B cell (primary cell): ENCODE data around the gene PAPPA.

Source experiments
- EZH2 ChIP-seq: IDR thresholded peaks from 2 replicates; pipeline ENCODE4 v1.6.1; 2012; ENCODE audit warnings: borderline replicate concordance, low read depth, mild to moderate bottlenecking, moderate library complexity, low read length; ENCODE audit not compliant: insufficient read depth, poor library complexity, severe bottlenecking
- TF ChIP-seq, protein P1 (sequence below): fragments of 200-600 bp; IDR thresholded peaks from one replicate; pipeline ENCODE4 v1.8.0; 2022; ENCODE audit warnings: antibody characterized with exemption, mild to moderate bottlenecking

DNA sequence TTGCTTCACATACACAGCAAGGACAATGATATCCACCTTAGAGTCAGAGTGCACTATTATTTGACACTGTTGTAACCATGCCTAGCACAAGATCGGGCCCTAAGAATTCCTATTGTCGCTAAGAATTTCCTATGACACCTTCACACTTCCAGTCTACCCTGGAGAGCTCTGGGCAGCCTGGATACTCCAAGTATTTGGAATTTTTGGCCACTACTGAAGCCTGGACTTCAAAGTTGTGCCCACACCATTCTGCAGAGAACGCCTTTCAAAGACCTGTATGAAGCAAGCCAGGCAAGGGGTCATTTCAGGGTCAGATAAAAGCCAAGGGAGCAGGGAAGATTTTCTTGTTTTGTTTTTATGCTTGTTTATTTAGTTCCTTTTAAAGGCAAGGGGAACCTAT lies 179.7 kb downstream of the PAPPA start:
- TF ChIP-seq, protein P1, sequence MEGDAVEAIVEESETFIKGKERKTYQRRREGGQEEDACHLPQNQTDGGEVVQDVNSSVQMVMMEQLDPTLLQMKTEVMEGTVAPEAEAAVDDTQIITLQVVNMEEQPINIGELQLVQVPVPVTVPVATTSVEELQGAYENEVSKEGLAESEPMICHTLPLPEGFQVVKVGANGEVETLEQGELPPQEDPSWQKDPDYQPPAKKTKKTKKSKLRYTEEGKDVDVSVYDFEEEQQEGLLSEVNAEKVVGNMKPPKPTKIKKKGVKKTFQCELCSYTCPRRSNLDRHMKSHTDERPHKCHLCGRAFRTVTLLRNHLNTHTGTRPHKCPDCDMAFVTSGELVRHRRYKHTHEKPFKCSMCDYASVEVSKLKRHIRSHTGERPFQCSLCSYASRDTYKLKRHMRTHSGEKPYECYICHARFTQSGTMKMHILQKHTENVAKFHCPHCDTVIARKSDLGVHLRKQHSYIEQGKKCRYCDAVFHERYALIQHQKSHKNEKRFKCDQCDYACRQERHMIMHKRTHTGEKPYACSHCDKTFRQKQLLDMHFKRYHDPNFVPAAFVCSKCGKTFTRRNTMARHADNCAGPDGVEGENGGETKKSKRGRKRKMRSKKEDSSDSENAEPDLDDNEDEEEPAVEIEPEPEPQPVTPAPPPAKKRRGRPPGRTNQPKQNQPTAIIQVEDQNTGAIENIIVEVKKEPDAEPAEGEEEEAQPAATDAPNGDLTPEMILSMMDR: no peak
- no peak for TF ChIP-seq EZH2
